PFSK-1 (cell line): ENCODE data around the gene FOXN4. TPM values are rescaled to one million over a fixed set of nuclear protein-coding genes. Genes with fewer than 3 reads are reported as not detected.

ENCODE experiments used
- FOXP2 ChIP-seq: optimal IDR thresholded peaks from 2 replicates; pipeline ENCODE3; 2011; ENCODE audit warnings: borderline replicate concordance, control low read depth, inconsistent platforms; ENCODE audit not compliant: insufficient read depth; ENCODE audit errors: extremely low read length, extremely low read depth
- POLR2AphosphoS5 ChIP-seq: IDR thresholded peaks from 2 replicates; pipeline ENCODE4 v1.6.1; 2012; ENCODE audit warnings: low read depth, mild to moderate bottlenecking, control low read depth, low read length, moderate library complexity
- REST ChIP-seq, 2 experiments: IDR thresholded peaks; 2 replicates each; pipeline versions ENCODE4 v1.6.1 to v1.8.0; 2011 to 2012; ENCODE audit warnings: low read depth in 2 of 2, low read length in 2 of 2, control low read depth in 1 of 2, inconsistent platforms in 1 of 2, mild to moderate bottlenecking in 1 of 2, moderate library complexity in 1 of 2; ENCODE audit not compliant: insufficient read depth in 1 of 2
- SIN3A ChIP-seq: IDR thresholded peaks from 2 replicates; pipeline ENCODE4 v1.6.1; 2012; ENCODE audit warnings: mild to moderate bottlenecking, low read length, moderate library complexity, borderline replicate concordance; ENCODE audit not compliant: insufficient read depth
- TAF1 ChIP-seq: IDR thresholded peaks from 2 replicates; pipeline ENCODE4 v1.6.1; 2012; ENCODE audit warnings: low read length, control low read depth, borderline replicate concordance; ENCODE audit not compliant: insufficient read depth
- polyA plus RNA-seq: library from polyadenylated mRNA; unstranded; fragments of >200 nt; gene quantifications from one replicate; pipeline ENCODE4 v1.2.1, GENCODE V29; 2012; ENCODE audit warnings: low read depth, missing spikeins; ENCODE audit not compliant: insufficient read length

The FOXN4 gene, protein sequence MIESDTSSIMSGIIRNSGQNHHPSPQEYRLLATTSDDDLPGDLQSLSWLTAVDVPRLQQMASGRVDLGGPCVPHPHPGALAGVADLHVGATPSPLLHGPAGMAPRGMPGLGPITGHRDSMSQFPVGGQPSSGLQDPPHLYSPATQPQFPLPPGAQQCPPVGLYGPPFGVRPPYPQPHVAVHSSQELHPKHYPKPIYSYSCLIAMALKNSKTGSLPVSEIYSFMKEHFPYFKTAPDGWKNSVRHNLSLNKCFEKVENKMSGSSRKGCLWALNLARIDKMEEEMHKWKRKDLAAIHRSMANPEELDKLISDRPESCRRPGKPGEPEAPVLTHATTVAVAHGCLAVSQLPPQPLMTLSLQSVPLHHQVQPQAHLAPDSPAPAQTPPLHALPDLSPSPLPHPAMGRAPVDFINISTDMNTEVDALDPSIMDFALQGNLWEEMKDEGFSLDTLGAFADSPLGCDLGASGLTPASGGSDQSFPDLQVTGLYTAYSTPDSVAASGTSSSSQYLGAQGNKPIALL
- not detected for polyA plus RNA-seq

DNA sequence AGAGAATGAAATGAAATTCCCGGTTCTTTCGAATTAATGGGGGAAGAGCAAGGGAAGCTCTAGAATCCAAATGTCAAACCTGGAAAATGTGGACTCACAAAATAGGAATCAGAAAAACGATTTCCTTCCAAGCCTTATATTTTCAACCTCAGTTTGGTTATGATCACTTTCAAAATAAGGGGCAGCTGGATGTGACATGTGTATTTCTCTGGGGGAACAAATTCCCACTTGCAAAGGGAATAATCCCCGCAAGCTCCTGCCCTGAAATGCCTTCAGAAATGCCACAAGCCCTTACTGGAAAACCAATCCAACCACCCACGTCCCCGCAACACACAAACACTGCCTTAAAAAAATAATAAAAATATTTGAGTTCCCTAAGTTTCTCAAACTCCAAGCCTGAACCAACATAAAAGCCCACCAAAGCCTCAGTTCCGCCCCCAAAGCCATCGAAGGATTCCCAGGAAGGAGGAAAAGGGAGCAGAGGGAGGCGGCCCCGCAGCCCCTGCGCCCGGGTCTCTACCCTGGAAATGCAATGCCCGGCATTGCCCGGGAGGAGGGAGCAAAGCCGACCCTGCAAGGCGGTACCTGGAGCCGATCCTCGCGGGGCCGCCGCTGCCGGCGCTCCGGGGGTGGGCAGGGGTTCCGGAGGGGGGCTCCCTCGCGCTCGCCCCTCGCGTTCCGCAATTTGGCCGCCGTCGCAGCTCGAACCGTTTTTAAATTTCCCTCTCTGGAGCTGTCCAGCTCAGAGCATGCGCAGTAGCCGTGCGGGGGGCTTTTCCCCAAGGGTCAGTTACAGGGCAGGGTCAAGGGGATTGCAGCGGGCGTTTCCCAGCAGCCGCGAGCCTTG, at the start of gene FOXN4:
Gene FOXN4, minus strand, starts transcription at position 751 of the 847 bp plus-strand sequence. CDS start 963 bp downstream, outside the sequence.
- TF ChIP-seq REST (IDR thresholded peaks at IDR 0.05; ENCODE audit: insufficient read depth in 1 of 2, low read depth in 2 of 2, low read length in 2 of 2) (peak; percentile 49 to 88; a peak in 2 of 4 replicates), POLR2AphosphoS5 (no peak)

GRCh38 chr12:109358154-109358869, 49.2 kb upstream of the FOXN4 start:
- TF ChIP-seq POLR2AphosphoS5: no peak
- TF ChIP-seq REST (IDR thresholded peaks at IDR 0.05; ENCODE audit: insufficient read depth in 1 of 2, low read depth in 2 of 2, low read length in 2 of 2): no peak
- no peak for TF ChIP-seq TAF1
- no peak for TF ChIP-seq SIN3A
- no peak for TF ChIP-seq FOXP2

DNA sequence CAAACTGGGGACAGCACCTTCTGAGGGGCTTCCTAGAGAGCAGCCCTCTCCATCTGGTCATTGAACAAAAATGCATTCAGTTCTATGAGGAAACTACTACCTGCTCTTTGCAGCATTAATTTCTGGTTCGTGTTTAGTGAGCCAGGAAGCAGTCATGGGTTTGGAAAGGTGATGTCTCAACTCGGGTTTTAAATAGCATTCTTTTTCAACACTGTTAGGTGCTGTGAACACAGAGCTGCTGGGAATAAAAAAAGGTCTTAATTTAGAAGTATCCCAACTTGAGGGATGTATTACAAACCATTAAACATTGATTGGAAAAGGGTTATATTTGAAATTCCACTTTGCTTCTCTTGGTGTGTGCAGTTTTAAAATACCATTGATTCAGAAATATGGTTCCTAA, 47.9 kb upstream of the FOXN4 start:
- TF ChIP-seq TAF1 (no peak), POLR2AphosphoS5 (no peak), FOXP2 (no peak), REST (IDR thresholded peaks at IDR 0.05; ENCODE audit: insufficient read depth in 1 of 2, low read depth in 2 of 2, low read length in 2 of 2) (no peak), SIN3A (no peak)

GRCh38 chr12:109356577-109356976, 47.5 kb upstream of the FOXN4 start:
- TF ChIP-seq REST (IDR thresholded peaks at IDR 0.05; ENCODE audit: insufficient read depth in 1 of 2, low read depth in 2 of 2, low read length in 2 of 2): no peak
- TF ChIP-seq TAF1: no peak
- TF ChIP-seq POLR2AphosphoS5: no peak
- no peak for TF ChIP-seq FOXP2
- no peak for TF ChIP-seq SIN3A
